Measurements from ENCODE around the gene PIN1.

Gene PIN1

GRCh38 chr19:9875031-9875627 is 40.0 kb downstream of the PIN1 start:
- no peaks in the 10 kb centered on the region for H3K9me3 ChIP-seq (ENCODE audit: control insufficient read depth, insufficient read depth, low read length)
- H3K4me1 ChIP-seq (ENCODE audit: control insufficient read depth, insufficient read depth, low read length): peaks cover 8% of the 10 kb centered on the region; the same call in 1 of the 2 replicates
- no peak overlapping the region for H3K4me3 ChIP-seq (ENCODE audit: low read depth, low read length)
- no peak overlapping the region for H3K9ac ChIP-seq (ENCODE audit: low read depth, low read length)
- H3K27ac ChIP-seq (ENCODE audit: low read depth, low read length): no peak overlapping the region
- no peaks in the 10 kb centered on the region for H3K27me3 ChIP-seq (ENCODE audit: control insufficient read depth, insufficient read depth, low read length)
- H3K36me3 ChIP-seq (ENCODE audit: control insufficient read depth, insufficient read depth, low read length): no peaks in the 10 kb centered on the region

GRCh38 chr19:9875796-9876195 is 40.7 kb downstream of the PIN1 start:
- H3K9ac ChIP-seq (ENCODE audit: low read depth, low read length): no peak overlapping the region
- H3K27ac ChIP-seq (ENCODE audit: low read depth, low read length): peak overlapping the region; percentile 42

DNA sequence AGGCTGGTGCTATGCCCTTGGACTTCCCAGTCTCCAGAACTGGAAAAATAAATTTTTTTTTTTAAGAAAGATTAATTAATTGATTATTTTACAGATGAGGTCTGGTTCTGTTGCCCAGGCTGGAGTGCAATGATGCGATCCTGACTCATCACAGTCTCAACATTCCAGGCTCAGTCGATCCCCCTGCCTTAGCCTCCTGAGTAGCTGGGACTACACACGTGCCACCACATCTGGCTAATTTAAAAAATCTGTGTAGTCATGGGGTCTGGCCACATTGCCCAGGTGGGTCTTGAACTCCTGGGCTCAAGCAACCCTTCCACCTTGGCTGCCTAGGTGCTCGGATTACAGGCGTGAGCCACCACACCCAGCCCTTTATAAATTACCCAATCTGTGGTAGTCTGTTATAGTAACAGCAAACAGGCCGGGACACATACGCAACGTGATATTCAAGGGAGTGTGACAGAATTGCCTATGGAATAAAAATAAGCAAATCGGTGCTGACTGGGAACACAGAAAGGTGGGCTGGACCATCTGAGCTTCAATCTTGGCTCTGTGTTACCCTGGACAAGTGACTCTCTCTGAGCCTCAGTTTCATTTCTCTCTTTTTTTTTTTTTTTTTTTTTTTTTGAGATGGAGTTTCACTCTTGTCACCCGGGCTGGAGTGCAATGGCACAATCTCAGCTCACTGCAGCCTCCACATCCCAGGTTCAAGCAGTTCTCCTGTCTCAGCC is 42.8 kb downstream of the PIN1 start:
- no peak overlapping the region for H3K27ac ChIP-seq (ENCODE audit: low read depth, low read length)
- peaks cover 8% of the 10 kb centered on the region; the same call in 1 of the 2 replicates for H3K4me1 ChIP-seq (ENCODE audit: control insufficient read depth, insufficient read depth, low read length)
- no peaks in the 10 kb centered on the region for H3K36me3 ChIP-seq (ENCODE audit: control insufficient read depth, insufficient read depth, low read length)
- no peaks in the 10 kb centered on the region for H3K27me3 ChIP-seq (ENCODE audit: control insufficient read depth, insufficient read depth, low read length)
- no peak overlapping the region for H3K9ac ChIP-seq (ENCODE audit: low read depth, low read length)
- H3K4me3 ChIP-seq (ENCODE audit: low read depth, low read length): no peak overlapping the region
- H3K9me3 ChIP-seq (ENCODE audit: control insufficient read depth, insufficient read depth, low read length): no peaks in the 10 kb centered on the region

More at GRCh38 chr19:9875796-9876195, 40.7 kb downstream of the PIN1 start:
- no peak overlapping the region for H3K4me3 ChIP-seq (ENCODE audit: low read depth, low read length)
- no peaks in the 10 kb centered on the region for H3K36me3 ChIP-seq (ENCODE audit: control insufficient read depth, insufficient read depth, low read length)
- no peaks in the 10 kb centered on the region for H3K9me3 ChIP-seq (ENCODE audit: control insufficient read depth, insufficient read depth, low read length)
- no peaks in the 10 kb centered on the region for H3K27me3 ChIP-seq (ENCODE audit: control insufficient read depth, insufficient read depth, low read length)
- H3K4me1 ChIP-seq (ENCODE audit: control insufficient read depth, insufficient read depth, low read length): peaks cover 8% of the 10 kb centered on the region; the same call in 1 of the 2 replicates

DNA sequence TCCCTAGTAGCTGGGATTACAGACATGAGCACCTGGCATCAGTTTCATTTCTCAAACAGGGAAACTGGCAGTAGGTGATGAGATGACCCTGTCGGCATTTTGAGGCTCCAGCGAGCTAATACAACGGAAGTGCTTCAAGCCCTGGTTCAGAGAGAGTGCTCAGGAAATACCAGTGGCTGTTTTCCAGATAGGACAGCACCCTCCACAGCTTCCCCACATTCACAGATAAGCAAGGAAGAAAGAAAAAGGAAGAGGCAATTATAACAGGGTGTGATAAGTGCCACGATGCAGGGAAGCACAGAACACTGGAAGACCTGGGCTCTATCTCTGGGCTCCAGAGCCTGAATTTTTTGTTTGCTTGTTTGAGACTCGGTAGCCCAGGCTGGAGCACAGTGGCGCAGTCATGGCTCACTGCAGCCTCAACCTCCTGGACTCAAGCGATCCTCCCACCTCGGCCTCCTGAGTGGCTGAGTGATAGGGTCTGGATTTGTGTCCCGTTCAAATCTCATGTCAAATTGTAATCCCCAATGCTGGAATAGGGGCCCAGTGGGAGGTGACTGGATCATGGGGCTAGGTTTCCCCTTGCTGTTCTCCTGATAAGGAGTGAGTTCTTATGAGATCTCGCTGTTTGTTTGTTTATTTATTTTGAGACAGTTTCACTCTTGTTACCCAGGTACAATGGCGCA is 43.5 kb downstream of the PIN1 start:
- Histone ChIP-seq H3K27me3 (ENCODE audit: control insufficient read depth, insufficient read depth, low read length) (no peaks in the 10 kb centered on the region), H3K9ac (ENCODE audit: low read depth, low read length) (no peak overlapping the region), H3K4me1 (ENCODE audit: control insufficient read depth, insufficient read depth, low read length) (peaks cover 8% of the 10 kb centered on the region), H3K4me3 (ENCODE audit: low read depth, low read length) (no peak overlapping the region), H3K9me3 (ENCODE audit: control insufficient read depth, insufficient read depth, low read length) (no peaks in the 10 kb centered on the region), H3K27ac (ENCODE audit: low read depth, low read length) (no peak overlapping the region), H3K36me3 (ENCODE audit: control insufficient read depth, insufficient read depth, low read length) (no peaks in the 10 kb centered on the region)

- no peaks in the 10 kb centered on the region for H3K36me3 ChIP-seq (ENCODE audit: control insufficient read depth, insufficient read depth, low read length)
- H3K27ac ChIP-seq (ENCODE audit: low read depth, low read length): no peak overlapping the region
- H3K4me1 ChIP-seq (ENCODE audit: control insufficient read depth, insufficient read depth, low read length): no peaks in the 10 kb centered on the region; the same call in 1 of the 2 replicates
- no peak overlapping the region for H3K4me3 ChIP-seq (ENCODE audit: low read depth, low read length)
- H3K9ac ChIP-seq (ENCODE audit: low read depth, low read length): no peak overlapping the region
- H3K9me3 ChIP-seq (ENCODE audit: control insufficient read depth, insufficient read depth, low read length): no peaks in the 10 kb centered on the region
- no peaks in the 10 kb centered on the region for H3K27me3 ChIP-seq (ENCODE audit: control insufficient read depth, insufficient read depth, low read length)
Observed at GRCh38 chr19:9881720-9882119, 46.6 kb downstream of the PIN1 start.

DNA sequence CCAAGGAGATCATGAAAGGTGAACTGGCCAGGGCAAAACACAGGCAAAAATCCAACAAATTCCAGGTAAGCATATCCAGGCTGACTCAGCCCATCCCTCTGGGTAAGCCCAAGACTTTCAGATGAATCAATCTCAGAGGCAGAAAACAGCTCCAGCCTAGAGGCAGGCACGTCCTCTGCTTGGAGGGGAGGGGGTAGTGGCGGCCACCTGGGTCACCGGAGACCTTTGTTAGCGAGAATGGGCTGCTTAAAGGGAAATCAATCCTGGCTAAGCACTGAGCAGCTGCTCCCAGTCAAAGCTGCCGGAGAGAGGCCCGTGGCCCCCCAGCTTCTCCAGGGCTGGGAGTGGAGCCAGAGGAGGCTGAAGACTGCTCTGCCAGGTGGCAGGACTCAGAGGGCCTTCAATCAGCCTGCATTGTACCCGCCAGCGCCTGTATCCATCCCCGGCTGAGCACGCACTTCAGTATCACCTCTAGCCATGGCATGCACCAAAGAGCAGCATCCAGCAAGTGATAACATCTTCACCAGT is 48.2 kb downstream of the PIN1 start:
- Histone ChIP-seq H3K27me3 (ENCODE audit: control insufficient read depth, insufficient read depth, low read length) (no peaks in the 10 kb centered on the region), H3K27ac (ENCODE audit: low read depth, low read length) (no peak overlapping the region), H3K9ac (ENCODE audit: low read depth, low read length) (no peak overlapping the region), H3K9me3 (ENCODE audit: control insufficient read depth, insufficient read depth, low read length) (no peaks in the 10 kb centered on the region), H3K4me1 (ENCODE audit: control insufficient read depth, insufficient read depth, low read length) (no peaks in the 10 kb centered on the region; the same call in 1 of the 2 replicates), H3K36me3 (ENCODE audit: control insufficient read depth, insufficient read depth, low read length) (no peaks in the 10 kb centered on the region), H3K4me3 (ENCODE audit: low read depth, low read length) (no peak overlapping the region)

DNA sequence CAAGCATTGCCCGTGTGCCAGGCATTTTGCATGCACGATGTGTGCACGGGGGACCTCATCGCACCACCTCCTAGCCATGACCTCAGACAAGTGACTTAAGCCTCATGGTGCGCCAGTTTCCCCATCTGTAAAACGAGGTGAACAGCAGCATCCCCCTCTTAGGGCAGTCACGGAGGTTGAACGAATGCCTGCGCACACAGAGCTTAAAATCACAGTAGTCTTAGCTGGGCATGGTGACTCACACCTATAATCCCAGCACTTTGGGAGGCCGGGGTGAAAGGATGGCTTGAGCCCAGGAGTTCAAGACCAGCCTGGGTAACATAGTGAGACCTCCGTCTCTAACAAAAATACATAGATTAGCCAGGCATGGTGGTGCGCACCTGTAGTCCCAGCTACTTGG is 48.6 kb downstream of the PIN1 start:
- no peak overlapping the region for H3K9ac ChIP-seq (ENCODE audit: low read depth, low read length)
- no peak overlapping the region for H3K27ac ChIP-seq (ENCODE audit: low read depth, low read length)
- H3K4me1 ChIP-seq (ENCODE audit: control insufficient read depth, insufficient read depth, low read length): no peaks in the 10 kb centered on the region; the same call in 1 of the 2 replicates
- no peak overlapping the region for H3K4me3 ChIP-seq (ENCODE audit: low read depth, low read length)
- no peaks in the 10 kb centered on the region for H3K27me3 ChIP-seq (ENCODE audit: control insufficient read depth, insufficient read depth, low read length)
- H3K36me3 ChIP-seq (ENCODE audit: control insufficient read depth, insufficient read depth, low read length): no peaks in the 10 kb centered on the region
- no peaks in the 10 kb centered on the region for H3K9me3 ChIP-seq (ENCODE audit: control insufficient read depth, insufficient read depth, low read length)

DNA sequence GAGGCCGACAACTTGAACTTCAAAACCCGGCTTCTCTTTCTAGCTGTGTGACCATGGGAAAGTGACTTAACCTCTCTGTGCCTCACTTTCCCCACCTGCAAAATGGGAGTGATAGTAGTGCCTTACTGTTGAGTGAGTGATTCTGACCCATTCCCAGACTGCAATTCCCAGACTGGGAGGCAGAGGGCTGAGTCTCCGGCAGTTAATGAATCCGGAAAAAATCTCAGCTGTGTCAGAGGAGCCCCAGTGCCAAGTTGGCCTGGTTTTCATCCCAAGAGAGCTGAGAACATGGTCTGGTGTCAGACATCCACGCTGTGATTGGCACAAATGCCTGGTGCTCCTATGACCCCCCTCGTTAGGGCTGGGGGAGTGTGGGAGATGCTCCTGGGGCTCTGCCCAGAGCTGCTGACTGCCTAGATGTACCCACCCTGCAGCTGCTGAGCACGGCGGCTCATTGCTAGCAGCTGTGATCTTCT is 50.0 kb downstream of the PIN1 start:
- H3K4me1 ChIP-seq (ENCODE audit: control insufficient read depth, insufficient read depth, low read length): no peaks in the 10 kb centered on the region; the same call in 1 of the 2 replicates
- H3K36me3 ChIP-seq (ENCODE audit: control insufficient read depth, insufficient read depth, low read length): peaks cover 5% of the 10 kb centered on the region; the same call in 1 of the 2 replicates
- H3K27ac ChIP-seq (ENCODE audit: low read depth, low read length): no peak overlapping the region
- no peak overlapping the region for H3K4me3 ChIP-seq (ENCODE audit: low read depth, low read length)
- H3K27me3 ChIP-seq (ENCODE audit: control insufficient read depth, insufficient read depth, low read length): no peaks in the 10 kb centered on the region
- H3K9ac ChIP-seq (ENCODE audit: low read depth, low read length): no peak overlapping the region
- no peaks in the 10 kb centered on the region for H3K9me3 ChIP-seq (ENCODE audit: control insufficient read depth, insufficient read depth, low read length)

- H3K4me3 ChIP-seq (ENCODE audit: low read depth, low read length): no peak overlapping the region
- no peak overlapping the region for H3K9ac ChIP-seq (ENCODE audit: low read depth, low read length)
- no peaks in the 10 kb centered on the region for H3K9me3 ChIP-seq (ENCODE audit: control insufficient read depth, insufficient read depth, low read length)
- H3K27ac ChIP-seq (ENCODE audit: low read depth, low read length): no peak overlapping the region
- no peaks in the 10 kb centered on the region for H3K27me3 ChIP-seq (ENCODE audit: control insufficient read depth, insufficient read depth, low read length)
- no peaks in the 10 kb centered on the region for H3K4me1 ChIP-seq (ENCODE audit: control insufficient read depth, insufficient read depth, low read length)
- H3K36me3 ChIP-seq (ENCODE audit: control insufficient read depth, insufficient read depth, low read length): peaks cover 5% of the 10 kb centered on the region; the same call in 1 of the 2 replicates
Observed at GRCh38 chr19:9891609-9892373, 56.7 kb downstream of the PIN1 start.
